ENCODE measurements around the gene RCC2.

Gene RCC2

DNA sequence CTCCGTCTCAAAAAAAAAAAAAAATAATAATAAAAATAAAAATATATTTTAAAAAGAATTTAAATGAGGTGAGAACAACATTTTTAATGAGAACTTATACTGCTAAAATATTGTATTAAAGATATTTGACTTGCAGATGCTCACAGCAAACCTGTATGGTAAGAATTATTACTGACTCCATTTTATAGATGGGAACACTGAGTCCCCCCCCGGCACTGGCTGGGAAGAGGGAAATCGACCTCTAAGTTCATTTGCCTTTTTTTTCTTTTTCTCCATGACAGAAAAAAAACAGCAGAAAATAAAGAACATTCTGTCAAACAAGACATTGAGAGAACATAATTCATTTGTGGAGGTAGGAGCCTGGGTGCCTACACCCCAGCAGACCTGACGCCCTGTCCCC lies 80.9 kb downstream of the RCC2 start:
- no peaks in the 10 kb centered on the region for H3K79me2 ChIP-seq (ENCODE audit: control insufficient read depth, insufficient read depth, low read length)
- no peak overlapping the region for H3K27ac ChIP-seq (ENCODE audit: low read depth, low read length)
- H3K18ac ChIP-seq (ENCODE audit: low read length), result no peak overlapping the region
- no peak overlapping the region for H3K4ac ChIP-seq (ENCODE audit: low read depth, low read length)
- H2BK15ac ChIP-seq (replicated peaks; ENCODE audit: low read depth), result no peak overlapping the region
- H2BK120ac ChIP-seq (ENCODE audit: low read depth, low read length), result no peak overlapping the region
- H3K4me3 ChIP-seq (ENCODE audit: low read length), result no peak overlapping the region
- H3K56ac ChIP-seq (ENCODE audit: low read length), result no peak overlapping the region
- no peak overlapping the region for H2BK5ac ChIP-seq (ENCODE audit: low read length)
- H3K27me3 ChIP-seq (ENCODE audit: insufficient read depth, low read length, poor library complexity), result no peaks in the 10 kb centered on the region
- no peaks in the 10 kb centered on the region for H3K4me1 ChIP-seq (ENCODE audit: control insufficient read depth, low read depth, low read length)
- H4K8ac ChIP-seq (ENCODE audit: low read depth, low read length), result no peak overlapping the region
- H3K36me3 ChIP-seq (ENCODE audit: control insufficient read depth, insufficient read depth, low read length), result no peaks in the 10 kb centered on the region
- no peak overlapping the region for H3K23ac ChIP-seq (ENCODE audit: low read length)
- no peaks in the 10 kb centered on the region for H3K79me1 ChIP-seq (ENCODE audit: low read length)
- DNase-seq, result no peak
- WGBS (ENCODE audit: extremely low coverage, insufficient coverage, low lambda C conversion rate), result no CpG with 5 or more reads among the region's 4 CpGs
- H3K4me2 ChIP-seq (ENCODE audit: low read length), result no peak overlapping the region
- H2AK5ac ChIP-seq (ENCODE audit: low read length), result no peak overlapping the region
- H4K5ac ChIP-seq (ENCODE audit: low read length), result no peak overlapping the region
- H3K9ac ChIP-seq (ENCODE audit: low read length), result no peak overlapping the region
